Stromal cell of bone marrow (primary cell): Measurements from ENCODE around the gene PLSCR3.
"Not testable (repeated sequence)": the region's sequence is repeated elsewhere in the genome, so short reads cannot be mapped to it uniquely, and the experiment has no call there.

Experiments
- DNase-seq: peaks from one replicate; pipeline ENCODE4 v3.0.0-alpha.2; 2012; ENCODE audit warnings: low read depth

The PLSCR3 gene

DNA sequence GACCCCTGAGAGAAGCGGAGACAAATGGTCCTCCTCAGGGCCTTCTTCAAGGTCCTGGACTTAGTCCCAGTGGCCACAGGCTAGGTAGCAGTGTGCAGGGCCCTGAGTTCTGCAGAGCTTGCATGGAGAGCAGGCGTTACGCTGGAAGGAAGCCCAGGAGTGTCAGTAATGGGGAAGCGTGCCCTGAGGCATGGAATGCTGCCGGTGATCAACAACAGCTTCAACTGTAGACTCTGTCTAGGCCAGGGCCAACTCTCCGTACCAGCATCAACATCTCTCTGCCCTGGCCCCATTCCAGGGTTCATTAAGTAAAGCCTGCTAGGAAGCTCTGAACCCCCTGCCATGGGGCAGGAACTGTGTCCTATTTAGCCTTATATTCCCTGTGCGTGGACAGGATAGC is 14.0 kb downstream of the PLSCR3 start:
- no peak for DNase-seq

DNA sequence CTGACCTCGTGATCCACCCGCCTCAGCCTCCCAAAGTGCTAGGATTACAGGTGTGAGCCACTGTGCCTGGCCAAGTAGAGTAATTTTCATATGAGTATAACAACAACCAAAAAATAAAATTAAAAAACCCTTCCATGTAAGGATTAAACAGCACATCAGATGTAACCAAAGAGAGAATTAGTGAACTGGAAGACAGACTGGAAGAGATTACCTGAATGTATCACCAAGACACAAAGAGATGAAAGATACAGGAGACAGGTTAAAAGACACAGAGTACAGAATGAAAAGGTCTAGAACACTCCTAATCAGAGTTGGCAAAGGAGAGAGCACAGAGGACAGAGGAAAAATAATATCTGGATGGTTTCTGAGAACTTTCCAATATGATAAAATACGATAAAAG is 15.2 kb downstream of the PLSCR3 start:
- no peak for DNase-seq

- no peak for DNase-seq
Measured at GRCh38 chr17:7374353-7374752, 20.0 kb downstream of the PLSCR3 start.

DNA sequence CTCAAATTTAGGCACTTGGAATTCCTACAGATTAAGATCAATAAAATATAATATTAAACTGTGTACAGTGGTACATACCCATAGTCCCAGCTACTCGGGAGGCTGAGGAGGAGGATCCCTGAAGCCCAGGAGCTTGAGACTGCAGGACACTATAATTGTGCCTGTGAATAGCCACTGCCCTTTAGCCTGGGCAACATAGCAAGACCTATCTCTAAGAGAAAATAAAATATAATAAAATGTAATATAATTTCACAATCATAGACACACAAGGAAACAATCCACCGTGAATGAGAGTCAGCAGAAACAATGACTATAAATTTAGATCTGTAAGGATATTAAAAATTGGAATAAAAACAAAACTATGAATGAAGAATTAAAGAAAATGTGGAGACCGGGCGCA is 23.5 kb downstream of the PLSCR3 start:
- DNase-seq, result no peak

GRCh38 chr17:7369825-7370224 is 24.5 kb downstream of the PLSCR3 start:
- no peak for DNase-seq

DNA sequence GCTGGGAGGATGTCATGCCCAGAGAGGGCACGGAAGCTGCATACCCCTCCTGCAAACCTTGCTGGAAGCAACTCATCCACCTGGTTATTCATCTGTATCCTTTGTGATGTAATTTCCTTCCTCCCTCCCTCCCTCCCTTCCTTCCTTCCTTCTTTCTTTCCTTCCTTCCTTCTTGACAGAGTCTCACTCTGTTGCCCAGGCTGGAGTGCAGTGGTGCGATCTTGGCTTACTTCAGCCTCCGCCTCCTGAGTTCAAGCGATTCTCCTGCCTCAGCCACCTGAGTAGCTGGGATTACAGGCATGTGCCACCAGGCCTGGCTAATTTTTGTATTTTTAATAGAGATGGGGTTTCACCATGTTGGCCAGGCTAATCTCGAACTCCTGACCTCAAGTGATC is 25.7 kb downstream of the PLSCR3 start:
- DNase-seq, result not testable (repeated sequence)

- DNase-seq, result no peak
Measured at GRCh38 chr17:7367918-7368598, 26.3 kb downstream of the PLSCR3 start.

- no peak for DNase-seq
Measured at GRCh38 chr17:7367083-7367482, 27.2 kb downstream of the PLSCR3 start.

DNA sequence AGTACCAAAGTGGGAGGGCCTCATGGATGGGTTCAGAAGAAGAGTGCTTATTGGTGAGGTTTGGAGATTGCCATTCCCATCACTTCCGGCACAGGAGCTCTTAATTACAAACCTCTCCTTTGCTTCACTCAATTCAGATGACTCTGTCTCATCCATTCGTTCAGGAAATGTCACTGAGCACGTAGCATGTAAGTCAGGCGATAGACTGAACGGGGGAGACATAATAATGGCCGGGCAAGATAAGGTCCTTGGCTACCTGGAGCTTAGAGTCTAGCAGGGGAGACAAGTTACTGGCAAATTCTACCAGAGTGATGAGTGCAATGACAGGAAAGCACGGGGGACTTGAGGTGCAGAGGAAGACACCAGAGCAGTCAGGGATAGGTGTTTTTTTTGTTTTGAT is 28.4 kb downstream of the PLSCR3 start:
- not testable (repeated sequence) for DNase-seq

- DNase-seq, result no peak
Measured at GRCh38 chr17:7363311-7363710, 31.0 kb downstream of the PLSCR3 start.

GRCh38 chr17:7361906-7362305 is 32.4 kb downstream of the PLSCR3 start:
- DNase-seq, result no peak

DNA sequence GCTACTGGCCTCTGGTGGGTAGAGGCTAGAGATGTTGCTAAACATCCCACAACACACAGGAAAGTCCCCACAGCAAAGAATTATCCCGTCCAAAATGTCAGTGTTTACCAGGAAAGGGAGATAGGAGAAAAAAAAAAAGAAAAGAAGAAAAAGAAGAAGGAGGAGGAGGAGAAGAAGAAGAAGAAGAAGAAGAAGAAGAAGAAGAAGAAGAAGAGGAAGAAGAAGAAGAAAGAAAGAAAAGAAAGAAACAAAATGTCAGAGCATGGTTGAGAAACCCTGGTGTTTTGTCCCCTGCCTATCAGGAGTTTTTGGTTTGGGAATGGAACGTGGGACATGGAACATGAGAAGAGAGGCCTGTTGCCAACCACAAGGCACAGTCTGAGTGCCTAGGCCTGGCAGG is 36.9 kb downstream of the PLSCR3 start:
- no peak for DNase-seq

- no peak for DNase-seq
Measured at GRCh38 chr17:7356756-7357155, 37.6 kb downstream of the PLSCR3 start.

DNA sequence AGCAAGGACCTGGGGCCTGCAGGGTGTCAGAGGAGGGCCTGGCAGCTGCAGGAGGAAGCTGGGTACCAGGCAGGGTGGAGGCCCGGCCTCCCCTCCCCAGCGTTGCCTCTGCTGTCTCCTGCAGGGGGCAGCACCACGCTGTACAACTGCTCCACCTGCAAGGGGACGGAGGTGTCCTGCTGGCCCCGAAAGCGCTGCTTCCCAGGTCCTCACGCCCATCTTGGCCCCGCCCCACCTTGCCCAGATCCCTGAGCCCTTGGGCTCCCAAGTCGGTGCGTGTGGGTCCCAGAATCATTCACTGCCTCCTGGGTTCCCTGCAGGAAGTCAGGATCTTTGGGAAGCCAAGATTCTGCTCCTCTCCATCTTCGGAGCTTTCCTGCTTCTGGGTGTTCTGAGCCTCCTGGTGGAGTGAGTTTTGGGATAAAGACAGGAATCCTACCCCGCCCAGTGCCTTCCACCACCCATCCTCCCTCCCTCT is 38.2 kb downstream of the PLSCR3 start:
- no peak for DNase-seq

GRCh38 chr17:7355573-7355972 is 38.8 kb downstream of the PLSCR3 start:
- DNase-seq, result no peak

GRCh38 chr17:7355053-7355452 is 39.3 kb downstream of the PLSCR3 start, which contains the start of gene TMEM95:
TSS of gene TMEM95 (plus strand) at chr17:7355156. CDS start at chr17:7355205, 49 bp downstream.
- DNase-seq, result no peak

DNA sequence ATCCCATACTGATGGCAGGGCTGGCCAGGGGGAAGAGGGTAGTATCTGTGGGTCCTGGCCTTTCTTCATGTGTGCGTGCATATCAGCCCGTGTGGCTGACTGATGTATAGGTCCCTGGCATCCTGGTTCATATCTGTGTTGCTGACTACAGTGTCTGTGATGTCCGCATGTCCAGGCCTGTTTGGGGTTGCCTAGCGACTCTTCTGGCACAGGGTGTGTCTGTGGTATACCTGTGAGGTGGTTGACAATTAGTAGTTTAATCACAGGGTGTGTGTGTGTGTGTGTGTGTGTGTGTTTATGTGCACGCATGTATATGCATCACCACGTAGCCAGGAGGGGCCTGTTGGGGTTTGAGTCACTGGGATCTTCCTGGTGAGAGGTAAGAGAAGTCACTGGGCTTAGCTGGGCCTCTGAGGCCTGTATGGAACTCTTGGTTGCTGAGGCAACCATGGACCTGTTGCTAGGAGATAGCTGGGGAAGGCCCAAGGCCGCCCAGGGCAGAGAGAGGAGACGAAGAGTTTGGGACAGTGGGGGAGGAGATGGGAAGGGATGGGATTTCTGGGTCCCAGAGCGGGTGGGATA is 40.0 kb downstream of the PLSCR3 start:
- no peak for DNase-seq

- DNase-seq, result no peak
Measured at GRCh38 chr17:7352910-7353635, 41.3 kb downstream of the PLSCR3 start.

DNA sequence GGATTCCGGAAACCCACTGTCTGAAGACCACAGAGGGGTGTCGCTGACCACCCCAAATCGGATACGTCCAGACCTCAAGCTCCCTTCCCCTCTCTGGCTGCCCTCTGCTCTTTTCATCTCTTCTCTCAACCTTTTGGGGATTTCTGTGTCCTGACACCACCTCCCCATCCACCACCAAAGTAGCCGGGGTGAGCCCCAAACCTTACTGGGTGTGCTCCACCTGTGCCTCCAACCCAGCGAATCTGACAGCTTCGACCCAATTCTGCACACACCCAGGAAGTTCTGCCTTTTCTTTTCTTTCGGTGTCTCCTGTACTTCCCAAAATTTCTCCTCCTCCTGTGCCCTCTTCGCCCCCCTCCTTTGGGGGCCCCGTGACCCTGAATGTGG is 41.8 kb downstream of the PLSCR3 start:
- no peak for DNase-seq

DNA sequence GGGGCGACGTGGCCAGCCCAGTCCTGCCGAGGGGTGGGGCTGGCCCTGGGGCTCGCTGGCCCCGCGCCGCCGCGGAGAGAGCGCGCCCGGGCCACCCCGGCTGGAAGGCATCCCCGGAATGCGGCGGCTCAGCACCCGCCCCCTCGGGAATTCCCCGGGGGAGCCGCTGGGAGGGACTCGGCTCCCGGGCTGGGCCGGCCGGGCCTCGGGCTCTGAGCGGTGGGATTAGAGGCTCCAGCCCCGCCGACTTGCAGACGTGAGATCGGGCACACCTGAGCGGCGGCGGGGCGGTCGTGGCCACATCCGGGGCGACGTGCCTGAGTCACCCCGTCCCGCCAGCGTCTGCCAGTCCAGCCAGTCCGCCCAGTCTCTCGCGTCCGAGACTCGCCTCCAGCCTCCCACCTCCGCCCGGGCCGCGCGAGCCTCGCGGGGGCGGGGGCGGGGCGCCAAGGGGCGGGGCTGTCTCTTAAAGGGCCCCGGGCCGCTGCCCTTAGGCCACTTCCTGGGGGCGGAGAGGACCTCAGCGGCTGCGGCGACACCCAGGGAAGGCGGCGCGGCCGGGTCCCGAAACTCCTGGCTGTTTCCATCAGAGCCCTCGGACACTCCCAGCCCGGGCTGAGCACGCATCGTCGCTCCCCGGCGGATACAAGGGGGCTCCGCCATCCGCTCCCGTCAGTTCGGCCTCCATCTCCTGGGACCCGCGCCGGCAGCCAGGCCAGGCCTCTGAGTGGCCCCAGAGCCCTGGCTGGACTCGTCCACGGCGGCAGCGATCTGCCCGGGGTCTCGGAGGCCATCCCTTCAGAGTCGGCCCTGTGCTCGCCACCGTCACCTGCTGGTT is 42.4 kb downstream of the PLSCR3 start, which contains the start of gene KCTD11:
Gene KCTD11 (plus strand): TSS at position 498 of the 838 bp plus-strand sequence.
- peak; percentile 82 for DNase-seq

DNA sequence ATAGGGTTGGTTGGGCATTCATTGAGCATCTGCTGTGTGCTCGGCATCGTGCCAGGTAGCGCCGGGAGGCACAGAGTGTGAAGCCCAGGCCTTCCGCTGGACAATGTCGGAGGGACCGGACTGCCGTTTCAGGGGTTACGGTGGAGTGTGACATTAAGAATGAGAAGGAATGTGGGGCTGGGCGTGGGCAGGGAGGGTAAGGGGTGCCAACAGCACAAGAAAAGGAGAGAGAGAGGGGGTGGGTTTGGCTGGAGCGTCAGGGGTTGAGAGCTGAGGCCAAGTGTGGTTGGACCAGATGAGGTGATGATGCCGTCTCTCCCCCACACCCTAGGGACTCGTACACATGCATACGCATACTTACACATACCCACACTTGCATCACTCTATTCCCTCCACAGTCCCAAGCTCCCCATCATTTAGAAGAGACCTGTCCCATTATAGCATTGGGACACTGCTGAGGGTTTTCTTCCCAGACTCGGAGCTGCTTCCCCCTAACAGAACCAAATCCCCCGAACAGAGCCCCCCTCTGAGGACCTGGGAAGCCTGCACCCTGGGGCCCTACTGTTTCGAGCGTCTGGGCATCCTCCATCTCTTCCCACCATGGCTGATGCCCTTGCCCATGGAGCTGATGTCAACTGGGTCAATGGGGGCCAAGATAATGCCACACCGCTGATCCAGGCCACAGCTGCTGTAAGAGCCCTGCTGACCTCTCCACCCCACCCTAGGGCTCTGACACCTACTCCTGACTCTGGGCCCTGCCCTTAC is 45.7 kb downstream of the PLSCR3 start:
- peak; percentile 34 for DNase-seq
